Measurements from ENCODE around the gene MYOM1.
"Not testable (repeated sequence)": the region's sequence is repeated elsewhere in the genome, so short reads cannot be mapped to it uniquely, and the experiment has no call there.

Gene MYOM1

DNA sequence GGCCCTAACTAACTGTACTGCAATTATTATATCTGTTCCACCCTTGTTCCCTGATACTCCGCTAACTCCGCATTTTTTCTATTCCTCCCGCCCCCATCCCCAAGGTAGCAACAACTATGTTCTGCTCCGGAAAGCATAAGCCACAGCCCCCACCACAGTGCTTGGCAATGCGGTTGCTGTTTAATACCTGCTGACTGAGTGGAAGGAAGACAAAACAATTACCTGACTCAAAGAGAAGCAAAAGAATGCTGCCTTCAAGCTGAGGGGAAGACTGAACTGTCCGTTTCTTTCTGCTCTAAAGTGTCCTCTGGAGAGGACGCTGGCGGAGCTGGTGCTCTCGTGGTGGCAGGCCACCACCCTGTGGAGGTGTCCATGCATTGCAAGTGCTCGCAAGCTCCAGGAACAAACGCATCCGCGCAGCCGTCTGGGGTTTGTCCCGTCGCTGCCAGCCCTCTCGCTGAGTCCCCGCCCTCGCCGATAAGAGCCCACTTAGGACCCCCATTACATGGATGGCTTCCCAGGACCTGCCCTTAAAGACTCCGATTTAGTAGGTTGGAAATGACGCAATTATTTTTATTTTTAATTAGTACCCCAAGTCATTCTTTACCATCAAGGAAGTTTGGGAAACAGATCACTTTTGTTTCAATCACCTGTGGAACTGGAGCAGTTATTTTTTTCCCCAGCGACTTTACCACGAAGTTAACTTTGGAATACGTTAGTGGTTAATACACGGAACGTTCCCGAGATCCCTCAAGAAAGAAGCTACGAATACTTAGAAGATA lies 26.3 kb upstream of the MYOM1 start:
- TF ChIP-seq POLR2A (IDR thresholded peaks at IDR 0.05; ENCODE audit: low read depth, low read length): no peak
- FAIRE-seq (peak; percentile 93), DNase-seq (ENCODE audit: insufficient read length, low spot score) (peak; percentile 53)

DNA sequence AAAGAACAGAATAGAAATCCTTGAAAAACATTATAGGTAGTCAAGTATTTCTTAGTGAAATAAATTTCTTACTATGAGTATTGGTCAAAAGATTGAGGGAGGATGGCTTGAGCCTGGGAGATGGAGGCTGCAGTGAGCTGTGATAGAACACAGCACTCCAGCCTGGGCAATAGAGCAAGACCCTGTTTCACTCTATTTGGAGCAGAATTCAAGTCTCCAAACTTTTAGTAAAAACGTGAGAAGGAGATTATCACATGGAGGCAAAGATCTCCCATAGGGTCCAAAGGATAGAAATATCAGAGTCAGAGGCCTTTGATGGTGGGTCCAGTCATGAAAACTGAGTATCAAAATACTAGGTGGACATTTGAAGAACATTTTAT lies 25.4 kb upstream of the MYOM1 start:
- FAIRE-seq (no peak), DNase-seq (ENCODE audit: insufficient read length, low spot score) (no peak)
- TF ChIP-seq POLR2A (IDR thresholded peaks at IDR 0.05; ENCODE audit: low read depth, low read length): no peak

DNA sequence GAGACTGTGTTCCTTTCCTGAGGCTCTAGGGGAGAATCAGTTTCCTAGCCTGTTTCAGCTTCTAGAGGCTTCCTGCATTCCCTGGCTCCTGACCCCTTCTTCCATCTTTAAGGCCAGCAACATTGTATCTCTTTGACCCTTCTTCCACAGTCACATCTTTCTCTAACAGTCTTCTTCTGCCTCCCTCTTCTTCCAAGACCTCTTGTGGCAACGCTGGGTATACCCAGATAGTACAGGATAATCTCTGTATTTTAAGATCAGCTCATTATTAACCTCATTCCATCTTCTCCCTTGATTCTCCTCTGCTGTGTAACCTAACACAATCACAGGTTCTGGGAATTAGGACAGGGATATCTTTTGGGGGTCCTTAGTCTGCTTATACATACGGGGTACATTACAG lies 19.0 kb upstream of the MYOM1 start:
- TF ChIP-seq POLR2A (IDR thresholded peaks at IDR 0.05; ENCODE audit: low read depth, low read length): no peak
- DNase-seq (ENCODE audit: insufficient read length, low spot score) (no peak), FAIRE-seq (no peak)

DNA sequence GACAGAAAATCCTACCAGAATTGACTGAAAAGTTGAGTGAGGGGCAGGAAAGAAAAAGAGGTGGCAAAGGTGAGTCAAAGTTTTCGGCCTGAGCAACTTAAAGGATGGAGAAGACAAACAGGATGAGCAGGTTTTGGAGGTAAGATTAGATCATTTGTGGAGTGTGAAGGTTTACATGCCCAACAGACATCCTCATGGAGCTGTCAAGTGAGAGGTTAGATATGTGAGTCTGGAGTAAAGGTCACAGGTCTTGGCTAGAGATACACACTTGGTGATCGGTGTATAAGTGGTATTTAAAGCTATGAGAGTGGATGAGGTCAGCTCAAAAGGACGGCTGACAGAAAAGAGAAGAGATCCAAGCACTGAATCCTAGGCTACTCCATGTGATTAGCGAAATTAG lies 16.7 kb upstream of the MYOM1 start:
- FAIRE-seq (no peak), DNase-seq (ENCODE audit: insufficient read length, low spot score) (no peak)
- TF ChIP-seq POLR2A (IDR thresholded peaks at IDR 0.05; ENCODE audit: low read depth, low read length): no peak

DNA sequence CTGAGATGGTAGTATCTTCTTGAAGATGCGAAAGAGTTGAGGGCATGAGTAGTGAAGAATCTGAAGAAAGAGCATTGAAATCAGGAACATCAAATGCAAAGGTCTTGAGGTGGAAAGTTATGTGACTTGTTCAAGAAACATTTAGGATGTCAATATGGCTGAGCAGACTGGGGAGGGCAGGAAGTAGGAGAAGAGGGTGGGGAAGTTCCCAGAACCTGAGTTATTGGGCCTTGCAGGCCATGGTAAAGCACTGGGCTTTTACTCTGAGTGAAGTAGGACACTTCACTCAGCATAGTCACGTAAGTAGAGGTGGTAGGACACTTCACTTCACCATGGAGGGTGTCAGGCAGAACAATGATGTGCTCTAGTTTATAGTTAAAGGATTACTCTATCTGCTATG lies 16.1 kb upstream of the MYOM1 start:
- FAIRE-seq: no peak
- no peak for TF ChIP-seq POLR2A (IDR thresholded peaks at IDR 0.05; ENCODE audit: low read depth, low read length)
- no peak for DNase-seq (ENCODE audit: insufficient read length, low spot score)

DNA sequence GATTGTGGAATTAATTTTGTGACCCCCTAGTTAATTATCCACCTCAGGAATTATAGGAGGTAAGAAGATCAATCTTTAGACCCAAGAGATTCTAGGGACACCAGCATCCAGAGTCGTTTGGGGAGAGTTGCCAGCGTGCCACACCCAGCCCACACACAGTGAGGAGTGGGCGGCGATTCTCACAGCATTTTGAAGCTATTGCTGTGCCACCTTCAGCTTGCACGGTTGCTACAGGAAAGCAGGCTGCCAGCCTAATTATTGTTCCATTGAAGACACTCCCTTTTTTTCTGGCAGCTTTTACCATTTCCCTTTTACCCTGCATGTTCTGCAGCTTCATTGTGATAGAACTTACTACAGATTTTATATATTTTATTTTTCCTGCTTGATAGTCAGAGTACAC lies 14.7 kb upstream of the MYOM1 start:
- DNase-seq (ENCODE audit: insufficient read length, low spot score): no peak
- FAIRE-seq: no peak
- TF ChIP-seq POLR2A (IDR thresholded peaks at IDR 0.05; ENCODE audit: low read depth, low read length): no peak

DNA sequence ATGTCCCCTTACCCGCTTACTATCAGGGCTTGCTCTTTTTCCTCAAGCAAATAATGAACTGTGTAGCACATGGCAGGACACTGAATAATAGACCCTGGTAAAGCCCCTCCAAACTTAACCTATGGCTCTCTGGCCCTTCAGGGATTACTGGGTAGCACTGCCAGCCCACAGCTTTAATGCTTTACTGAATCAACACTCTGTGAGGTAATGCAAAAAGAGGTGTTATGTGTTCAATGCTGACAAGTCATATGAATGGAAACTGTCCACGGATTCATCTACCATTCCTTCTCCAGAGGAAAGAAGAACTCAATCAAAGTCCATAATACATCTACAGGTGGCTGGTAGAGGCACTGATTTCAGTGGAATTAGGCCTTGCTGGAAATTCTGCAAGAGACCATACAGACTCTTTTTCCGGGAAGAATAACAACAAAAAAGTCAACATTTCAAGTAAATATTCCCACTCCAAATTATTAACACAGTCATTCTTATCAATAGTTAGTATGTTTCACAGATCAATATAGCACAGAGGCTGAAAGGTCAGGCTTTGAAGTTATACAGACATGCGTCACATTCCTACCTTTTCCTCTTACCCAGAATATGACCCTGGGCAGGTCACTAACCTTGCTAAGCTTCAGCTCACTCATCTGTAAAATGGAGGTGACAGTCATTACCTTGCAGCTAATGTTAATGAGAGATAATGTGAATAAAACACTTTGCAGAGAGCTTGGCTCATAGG lies 13.8 kb upstream of the MYOM1 start:
- no peak for FAIRE-seq
- no peak for TF ChIP-seq POLR2A (IDR thresholded peaks at IDR 0.05; ENCODE audit: low read depth, low read length)
- no peak for DNase-seq (ENCODE audit: insufficient read length, low spot score)

DNA sequence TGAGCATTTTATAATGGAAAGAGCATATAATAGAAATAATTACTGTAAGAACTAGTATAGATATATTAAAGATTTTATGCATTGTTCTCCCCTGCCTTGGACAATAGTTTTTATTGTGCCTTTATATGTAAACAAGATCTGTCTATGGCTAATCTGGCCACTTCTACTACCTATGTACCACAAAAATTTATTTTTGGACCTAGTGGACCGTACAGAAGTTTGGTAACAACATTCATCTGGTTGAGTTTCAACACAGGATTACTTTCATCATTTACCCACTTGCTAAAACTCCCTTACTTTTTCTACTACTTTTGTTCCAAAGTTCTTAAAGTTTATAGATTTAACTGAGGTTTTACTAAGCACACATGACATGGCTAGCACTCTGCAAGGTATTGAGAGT lies 13.2 kb upstream of the MYOM1 start:
- FAIRE-seq: no peak
- DNase-seq (ENCODE audit: insufficient read length, low spot score): no peak
- no peak for TF ChIP-seq POLR2A (IDR thresholded peaks at IDR 0.05; ENCODE audit: low read depth, low read length)

DNA sequence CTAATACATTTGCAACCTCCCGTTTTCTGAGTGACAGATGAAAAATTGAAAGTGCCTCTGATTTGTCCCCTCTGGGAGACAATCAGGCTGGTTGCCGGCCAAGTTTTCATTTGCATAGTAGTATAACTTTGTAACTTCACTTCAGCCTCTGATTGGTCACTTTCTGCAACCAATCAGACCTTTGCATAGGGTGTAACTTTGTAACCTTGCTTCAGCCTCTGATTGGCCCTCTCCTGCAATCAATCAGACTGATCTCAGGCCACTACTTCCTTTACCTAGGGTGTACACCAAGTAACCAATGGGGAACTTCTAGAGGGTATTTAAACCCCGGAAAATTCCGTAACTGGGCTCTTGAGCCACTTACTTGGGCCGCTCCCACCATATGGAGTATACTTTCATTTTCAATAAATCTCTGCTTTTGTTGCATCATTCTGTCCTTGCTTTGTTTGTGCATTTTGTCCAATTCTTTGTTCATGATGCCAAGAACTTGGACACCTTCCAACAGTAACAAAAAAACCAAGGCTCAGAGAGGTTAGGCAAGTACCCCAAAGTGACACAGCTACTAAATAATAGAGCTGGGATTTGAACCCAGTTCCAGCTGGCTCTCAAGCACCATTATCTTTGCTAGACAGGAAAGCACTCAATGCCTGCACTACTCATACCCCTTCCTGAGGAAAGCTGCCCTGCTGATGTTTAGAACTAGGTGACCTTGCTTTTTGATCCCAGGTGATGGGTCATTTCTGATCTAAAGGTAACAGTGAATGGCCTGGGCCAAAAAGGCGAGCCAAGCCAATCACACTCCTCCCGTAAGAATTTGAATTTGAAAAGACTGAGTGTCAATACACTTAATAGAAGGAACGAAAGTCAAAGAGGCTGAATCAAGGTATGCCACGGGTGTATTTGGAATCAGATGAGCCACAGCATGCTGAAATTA lies 10.9 kb upstream of the MYOM1 start:
- peak; percentile 72 for FAIRE-seq
- DNase-seq (ENCODE audit: insufficient read length, low spot score): peak; percentile 23
- no peak for TF ChIP-seq POLR2A (IDR thresholded peaks at IDR 0.05; ENCODE audit: low read depth, low read length)

DNA sequence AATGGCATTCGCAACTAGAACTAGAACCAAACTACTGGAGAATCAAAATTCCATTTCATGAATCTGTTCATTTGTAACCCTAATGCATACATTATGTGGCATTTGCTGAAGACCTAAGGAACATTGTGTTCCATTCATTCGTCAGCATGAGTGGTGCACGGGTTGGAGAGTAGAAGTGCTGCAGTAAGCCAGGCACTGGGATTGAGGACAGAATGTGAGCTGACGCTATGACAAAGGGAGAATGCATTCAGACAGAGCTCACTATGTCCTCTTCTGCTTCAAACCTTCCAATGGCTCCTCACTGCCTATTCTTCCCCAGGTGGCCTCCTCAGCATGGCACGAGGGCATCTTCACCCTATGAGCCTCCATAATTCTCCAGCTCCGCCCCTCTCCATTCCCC lies 6.3 kb upstream of the MYOM1 start:
- no peak for TF ChIP-seq POLR2A (IDR thresholded peaks at IDR 0.05; ENCODE audit: low read depth, low read length)
- no peak for FAIRE-seq

DNA sequence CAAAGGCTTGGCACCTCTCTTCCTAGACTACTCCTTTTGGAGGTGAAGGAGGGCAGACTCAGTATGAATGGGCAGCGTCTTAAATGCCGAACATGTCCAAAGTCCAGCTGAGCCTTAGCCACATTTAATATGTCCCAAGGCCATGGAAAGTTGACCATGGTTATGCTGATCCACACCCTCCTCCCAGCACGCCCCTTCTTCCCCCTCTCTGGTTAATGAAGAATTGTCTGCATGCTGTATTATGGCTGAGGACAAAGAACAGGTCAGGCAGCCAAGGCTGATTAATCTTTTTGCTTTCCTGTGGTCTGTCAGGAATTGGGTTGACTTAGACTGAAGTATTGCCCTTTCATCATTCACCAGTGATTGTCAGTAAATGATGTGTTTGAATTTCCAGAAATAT lies 5.8 kb upstream of the MYOM1 start:
- no peak for TF ChIP-seq POLR2A (IDR thresholded peaks at IDR 0.05; ENCODE audit: low read depth, low read length)
- FAIRE-seq (no peak), DNase-seq (ENCODE audit: insufficient read length, low spot score) (no peak)

More for the DNA sequence above, 6.3 kb upstream of the MYOM1 start:
- no peak for DNase-seq (ENCODE audit: insufficient read length, low spot score)

DNA sequence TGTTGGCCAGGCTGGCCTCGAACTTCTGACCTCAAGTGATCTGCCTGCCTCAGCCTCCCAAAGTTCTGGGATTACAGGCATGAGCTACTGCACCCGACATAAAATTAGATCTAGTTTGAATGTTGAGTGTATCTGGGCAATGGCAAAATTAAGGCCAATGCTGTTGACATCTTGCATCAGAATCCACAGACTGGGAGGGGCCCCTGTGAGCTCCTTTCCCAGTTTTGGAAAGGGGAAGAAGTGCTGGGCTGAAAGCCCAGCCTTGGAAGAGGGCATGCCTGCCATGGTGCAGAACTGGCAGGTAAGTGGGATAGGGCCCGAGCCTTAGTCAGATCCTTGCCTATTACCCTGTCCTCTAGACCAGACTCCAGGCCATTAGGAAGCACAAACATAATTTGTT lies 4.5 kb upstream of the MYOM1 start:
- FAIRE-seq: no peak
- TF ChIP-seq POLR2A (IDR thresholded peaks at IDR 0.05; ENCODE audit: low read depth, low read length): no peak

DNA sequence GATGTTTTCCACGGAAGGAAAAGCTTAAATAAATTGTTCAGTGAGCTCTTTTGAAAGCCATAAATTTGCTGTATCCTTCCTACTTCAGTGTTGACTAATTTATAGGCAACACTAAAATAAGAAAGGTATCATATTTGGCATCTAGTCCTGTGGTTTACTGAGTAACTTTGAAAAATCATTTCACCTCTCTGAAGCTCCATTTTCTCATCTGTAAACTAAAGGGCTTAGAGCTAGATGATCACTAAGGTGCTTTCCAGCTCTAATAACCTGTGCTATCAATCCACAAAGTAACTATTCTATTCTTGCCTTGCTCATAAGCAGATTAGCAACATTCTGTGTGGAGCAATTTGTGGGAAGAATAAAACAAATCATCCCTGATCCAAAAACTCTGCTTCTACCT lies 3.6 kb upstream of the MYOM1 start:
- no peak for TF ChIP-seq POLR2A (IDR thresholded peaks at IDR 0.05; ENCODE audit: low read depth, low read length)
- DNase-seq (ENCODE audit: insufficient read length, low spot score) (no peak), FAIRE-seq (no peak)

More for the DNA sequence above, 4.5 kb upstream of the MYOM1 start:
- no peak for DNase-seq (ENCODE audit: insufficient read length, low spot score)

DNA sequence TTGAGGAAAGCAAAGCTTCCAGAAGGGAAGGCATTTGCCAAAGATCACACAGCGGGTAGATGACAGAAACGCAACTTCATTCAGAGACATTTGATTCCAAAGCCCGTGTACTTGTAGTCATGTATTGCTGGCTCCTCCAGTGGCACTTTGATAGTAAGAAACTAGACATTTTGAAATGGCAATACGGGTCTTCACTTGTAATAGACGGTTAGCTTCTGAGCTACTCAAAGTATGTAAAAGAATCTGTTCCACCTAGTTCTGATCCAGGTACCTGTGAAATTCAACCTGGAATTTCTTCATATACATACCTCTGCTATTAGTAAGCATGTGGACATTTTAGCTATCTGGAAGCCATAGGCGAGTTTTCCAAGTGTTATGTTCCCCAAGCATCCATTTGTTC lies 1.7 kb upstream of the MYOM1 start:
- no peak for FAIRE-seq

DNA sequence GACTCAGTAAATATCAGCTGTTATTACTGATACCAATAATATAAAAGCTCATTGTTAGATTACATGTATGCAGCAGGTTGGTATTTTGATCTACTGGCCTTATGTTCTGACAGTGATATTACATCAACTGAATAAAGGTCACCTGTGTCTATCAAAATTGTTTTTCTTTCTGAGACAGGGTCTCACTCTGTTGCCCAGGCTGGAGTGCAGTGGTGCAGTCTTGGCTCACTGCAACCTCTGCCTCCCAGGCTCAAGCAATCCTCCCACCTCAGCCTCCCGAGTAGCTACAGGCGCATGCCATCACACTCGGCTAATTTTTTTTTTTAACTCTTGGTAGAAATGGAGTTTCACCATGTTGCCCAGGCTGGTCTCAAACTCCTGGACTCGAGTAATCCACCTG lies 1.1 kb upstream of the MYOM1 start:
- not testable (repeated sequence) for FAIRE-seq; DNase-seq (ENCODE audit: insufficient read length, low spot score)

More for the DNA sequence above, 1.7 kb upstream of the MYOM1 start:
- DNase-seq (ENCODE audit: insufficient read length, low spot score): no peak
- no peak for TF ChIP-seq POLR2A (IDR thresholded peaks at IDR 0.05; ENCODE audit: low read depth, low read length)

Data from H54 (cell line).